OCI-M2 (cell line): Measurements from ENCODE around the gene TBC1D9B.

ENCODE experiments used
- DNase-seq: peaks from one replicate; lab custom pipeline; 2025; ENCODE audit not compliant: unreplicated experiment; lab: John Stamatoyannopoulos, UW

Gene TBC1D9B

GRCh38 chr5:179822059-179822432, 85.7 kb downstream of the TBC1D9B start:
- no peak for DNase-seq

DNA sequence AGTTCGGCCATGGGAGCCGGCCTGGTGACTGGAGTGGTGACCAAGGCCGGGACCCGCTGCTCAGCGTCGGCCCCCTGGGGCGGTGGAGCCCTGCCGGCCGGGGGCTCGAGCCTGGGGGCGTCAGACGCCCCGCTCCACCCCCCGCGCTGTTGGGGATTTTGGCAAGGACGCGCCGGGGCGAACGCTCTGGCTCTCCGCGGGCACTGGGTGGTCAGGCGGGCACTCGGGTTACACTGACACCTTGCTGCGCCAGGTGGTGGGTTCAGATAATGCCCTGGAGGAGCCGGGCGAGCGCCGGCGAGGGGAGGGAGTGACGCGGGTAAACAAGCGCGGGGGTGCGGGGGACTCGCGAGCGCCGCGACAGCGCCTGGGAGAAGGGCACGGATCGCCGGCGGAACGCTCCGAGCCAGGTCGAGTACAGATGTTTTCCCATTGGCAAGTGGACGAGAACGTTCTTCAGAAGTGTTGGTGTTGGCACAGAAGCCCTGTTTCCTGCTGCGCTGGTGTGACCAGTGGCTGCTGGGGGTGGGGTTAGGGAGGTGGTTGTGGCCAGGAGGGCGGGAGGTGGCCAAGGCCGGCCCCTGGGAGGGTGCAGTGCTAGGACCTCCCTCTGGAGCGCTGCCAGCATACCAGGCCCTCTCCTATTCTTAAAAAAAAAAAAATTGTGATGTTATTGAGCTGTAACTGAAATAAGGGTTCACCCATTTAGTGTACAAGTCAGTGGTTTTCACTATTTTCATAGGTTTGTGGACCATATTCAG, 86.2 kb downstream of the TBC1D9B start:
- peak; percentile 19 for DNase-seq

DNA sequence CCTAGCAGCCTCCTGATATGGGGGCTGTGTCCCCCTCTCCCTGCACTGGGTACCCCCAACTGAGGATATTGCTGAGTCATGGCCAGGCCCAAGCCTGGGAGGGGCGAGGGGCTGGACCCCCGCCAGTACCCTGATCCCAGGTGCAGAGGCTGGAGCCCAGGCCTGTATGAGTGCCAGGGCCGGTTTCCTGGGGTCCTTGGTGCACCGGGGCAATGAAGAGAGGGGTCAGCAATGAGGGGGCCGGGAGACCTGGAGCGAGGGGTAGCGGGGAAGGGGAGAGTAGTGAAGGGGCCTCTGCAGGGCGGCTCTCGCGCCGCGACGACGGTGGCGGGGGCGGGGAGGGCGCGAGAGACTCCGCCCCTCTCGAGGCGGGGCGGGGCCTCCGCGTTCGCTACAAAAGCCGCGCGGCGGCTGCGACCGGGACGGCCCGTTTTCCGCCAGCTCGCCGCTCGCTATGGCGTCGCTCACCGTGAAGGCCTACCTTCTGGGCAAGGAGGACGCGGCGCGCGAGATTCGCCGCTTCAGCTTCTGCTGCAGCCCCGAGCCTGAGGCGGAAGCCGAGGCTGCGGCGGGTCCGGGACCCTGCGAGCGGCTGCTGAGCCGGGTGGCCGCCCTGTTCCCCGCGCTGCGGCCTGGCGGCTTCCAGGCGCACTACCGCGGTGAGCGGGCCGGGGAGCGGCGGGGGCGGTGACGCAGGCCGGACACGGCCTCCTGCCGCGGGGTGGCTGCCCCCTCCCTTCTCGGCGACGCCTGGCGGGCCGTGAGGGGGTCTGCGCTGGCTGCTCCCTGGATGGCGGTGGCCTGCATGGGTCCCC, 87.0 kb downstream of the TBC1D9B start, which contains the start of gene SQSTM1:
SQSTM1 (plus strand) TSS at position 423 of the 815 bp plus-strand sequence; CDS start at position 455, 32 bp downstream.
- no peak for DNase-seq

DNA sequence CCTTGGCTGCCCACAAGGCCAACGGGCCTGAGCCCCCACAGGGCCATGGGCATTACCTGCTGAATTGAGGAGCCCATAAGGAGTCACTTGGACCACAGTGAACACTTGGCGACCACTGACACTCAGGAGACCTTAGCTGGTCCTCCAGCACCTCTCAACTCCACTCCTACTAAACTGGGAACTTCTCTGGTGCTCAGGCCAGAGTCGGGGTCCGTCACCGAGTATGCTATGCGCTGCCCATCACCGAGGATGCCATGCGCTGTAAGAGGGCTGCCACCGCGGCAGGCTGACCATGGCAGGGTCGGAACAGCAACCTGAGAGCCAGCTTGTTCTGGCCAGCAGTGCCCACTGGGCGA, 87.6 kb downstream of the TBC1D9B start:
- no peak for DNase-seq

- no peak for DNase-seq
Observed at GRCh38 chr5:179819296-179820126, 88.2 kb downstream of the TBC1D9B start.

DNA sequence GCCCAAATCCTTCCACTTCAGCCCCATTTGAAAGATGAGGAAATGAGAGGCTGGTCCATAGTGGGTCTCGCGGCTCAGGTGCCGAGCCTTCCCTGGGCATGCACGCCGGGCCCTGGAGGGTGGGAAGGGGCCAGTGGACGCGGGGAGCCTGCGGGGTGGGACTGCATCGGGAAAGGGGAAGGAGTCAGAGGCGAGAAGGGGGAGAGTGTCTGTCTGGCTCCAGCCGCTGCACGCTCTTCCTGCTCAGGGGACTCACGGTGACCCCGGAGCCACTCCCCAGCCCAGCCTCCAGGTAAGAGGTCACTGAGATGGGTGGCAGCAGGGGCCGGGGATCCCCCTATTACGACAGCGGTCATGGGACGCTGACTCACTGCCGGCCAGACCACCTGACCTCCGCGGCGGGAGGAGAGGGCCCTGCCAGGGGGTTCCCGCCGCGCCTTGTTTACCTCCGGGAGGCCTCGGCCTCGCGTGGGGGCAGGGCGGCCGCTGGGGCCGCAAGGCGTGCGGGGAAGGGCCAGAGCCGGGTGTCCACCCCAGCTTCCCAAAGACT, 88.9 kb downstream of the TBC1D9B start:
- no peak for DNase-seq

DNA sequence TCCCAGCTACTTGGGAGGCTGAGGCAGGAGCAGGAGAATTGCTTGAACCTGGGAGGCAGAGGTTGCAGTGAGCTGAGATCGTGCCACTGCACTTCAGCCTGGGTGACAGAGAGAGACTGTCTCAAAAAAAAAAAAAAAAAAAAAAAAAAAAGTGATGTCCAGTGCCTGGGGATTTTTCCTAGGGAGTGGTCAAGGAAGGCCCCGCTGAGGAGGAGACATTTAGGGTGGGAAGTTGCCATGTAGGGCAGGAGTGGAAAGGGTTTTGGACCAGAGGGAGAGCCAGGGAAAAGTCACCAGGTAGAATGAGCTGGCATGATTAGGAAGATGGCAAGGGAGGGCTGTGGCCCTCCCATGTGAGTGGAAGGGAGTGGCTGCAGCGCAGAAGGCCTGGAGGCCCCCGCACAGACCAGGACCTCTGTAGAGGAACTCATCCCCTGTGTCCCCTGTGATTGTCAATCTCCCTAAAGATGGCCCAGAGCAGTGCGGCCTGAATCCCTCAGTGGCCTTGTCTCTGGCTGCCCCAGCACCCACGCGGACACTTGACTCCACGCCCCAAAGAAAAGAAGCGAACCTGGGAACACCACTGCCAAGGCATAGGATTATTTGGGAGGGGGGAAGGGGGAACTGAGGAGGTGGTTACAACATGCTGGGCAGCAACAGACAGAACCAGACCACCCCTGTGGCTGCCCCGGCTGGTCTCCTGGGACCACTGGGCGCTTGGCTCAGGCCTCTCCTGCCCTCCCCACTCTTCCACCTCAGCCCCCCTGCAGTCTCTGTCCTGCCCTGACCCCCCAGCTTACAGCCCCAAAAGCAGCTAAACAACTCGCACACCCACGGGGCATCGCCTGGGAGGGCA, 89.6 kb downstream of the TBC1D9B start:
- no peak for DNase-seq

- DNase-seq: no peak
Observed at GRCh38 chr5:179817470-179817840, 90.2 kb downstream of the TBC1D9B start.

DNA sequence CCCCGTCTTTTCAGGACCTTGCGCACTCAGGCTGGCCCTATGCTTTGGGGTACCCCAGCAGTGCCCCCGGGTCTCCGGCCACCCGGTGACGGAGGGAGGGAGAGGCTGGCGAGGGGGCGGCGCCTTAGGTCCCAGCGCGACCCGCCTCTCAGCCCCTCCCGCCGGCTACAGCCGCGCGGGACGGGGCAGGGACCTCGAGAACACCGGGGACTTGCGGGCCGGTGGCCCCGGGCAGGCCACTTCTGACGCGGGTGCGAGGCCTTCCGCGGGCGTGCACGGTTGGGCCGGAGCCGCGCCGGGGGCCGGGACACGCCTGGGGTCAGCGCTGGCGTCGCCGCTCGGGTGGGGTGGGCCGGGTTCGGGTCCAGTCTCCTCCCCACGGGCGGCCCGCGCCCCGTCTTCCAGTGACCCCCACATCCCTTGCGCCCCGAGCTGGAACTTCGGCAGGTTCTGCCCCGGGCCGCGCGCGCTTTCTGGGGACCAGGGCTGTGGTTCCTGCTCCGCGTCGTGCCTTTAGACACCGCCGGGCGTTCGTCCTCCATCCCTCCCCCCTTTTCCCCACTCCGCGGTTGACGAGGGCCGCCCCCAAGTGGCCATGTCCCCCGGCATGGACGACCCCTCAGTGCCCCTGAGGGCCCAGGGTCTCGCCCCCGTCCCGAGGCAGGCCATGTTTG, 90.8 kb downstream of the TBC1D9B start:
- no peak for DNase-seq

DNA sequence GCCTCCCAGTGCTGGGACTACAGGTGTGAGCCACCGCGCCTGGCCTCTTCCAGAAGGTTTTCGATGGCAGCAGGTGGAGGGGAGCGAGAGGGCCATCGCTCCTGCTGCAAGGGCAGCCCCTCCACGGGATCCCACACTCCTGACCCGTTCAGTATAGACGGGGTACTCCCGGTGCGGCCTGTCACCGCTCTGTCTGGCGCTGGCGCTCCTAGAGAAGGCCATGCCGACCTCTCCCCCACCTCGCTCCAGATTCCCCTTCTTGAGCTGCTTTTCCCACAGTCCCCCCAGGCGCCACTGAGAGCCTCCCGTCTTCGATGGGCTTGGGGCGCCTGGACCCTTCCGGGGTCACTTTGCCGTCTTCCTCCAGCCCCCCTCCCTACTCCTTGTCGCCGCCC, 91.3 kb downstream of the TBC1D9B start:
- DNase-seq: no peak

DNA sequence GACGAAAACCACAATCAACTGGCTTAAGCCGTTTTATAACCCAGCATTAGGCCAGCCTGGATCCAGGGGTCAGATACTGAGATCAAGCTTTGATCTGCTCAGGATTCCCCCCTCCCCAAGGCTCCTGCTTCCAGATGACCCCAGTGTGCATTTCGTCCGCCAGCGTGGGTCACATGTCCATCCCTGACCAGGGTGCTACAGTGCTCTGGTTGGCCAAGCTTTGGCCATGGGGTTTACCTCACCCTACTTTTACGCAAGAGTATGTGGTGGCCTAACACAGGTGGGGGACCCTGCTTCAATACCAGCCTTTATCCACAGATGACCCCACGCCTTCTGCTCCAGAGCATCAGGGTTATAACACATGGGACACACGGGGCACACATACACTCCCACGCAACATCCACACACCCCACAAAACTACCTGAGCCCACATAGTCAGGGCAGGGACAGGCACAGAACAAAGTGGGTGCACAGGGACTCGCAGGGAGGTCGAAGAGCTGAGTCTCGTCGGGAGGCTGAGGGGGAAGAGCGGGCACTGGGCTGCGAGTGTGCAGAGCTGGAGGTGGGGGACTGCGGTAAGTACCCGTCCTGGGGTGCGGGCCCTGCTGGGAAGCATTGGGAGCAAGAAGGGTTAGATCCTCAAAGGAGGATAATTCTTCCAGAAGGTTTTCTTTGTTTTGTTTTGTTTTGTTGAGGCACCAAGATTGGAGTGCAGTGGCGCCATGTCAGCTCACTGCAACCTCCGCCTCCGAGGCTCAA, 92.0 kb downstream of the TBC1D9B start:
- DNase-seq: no peak

DNA sequence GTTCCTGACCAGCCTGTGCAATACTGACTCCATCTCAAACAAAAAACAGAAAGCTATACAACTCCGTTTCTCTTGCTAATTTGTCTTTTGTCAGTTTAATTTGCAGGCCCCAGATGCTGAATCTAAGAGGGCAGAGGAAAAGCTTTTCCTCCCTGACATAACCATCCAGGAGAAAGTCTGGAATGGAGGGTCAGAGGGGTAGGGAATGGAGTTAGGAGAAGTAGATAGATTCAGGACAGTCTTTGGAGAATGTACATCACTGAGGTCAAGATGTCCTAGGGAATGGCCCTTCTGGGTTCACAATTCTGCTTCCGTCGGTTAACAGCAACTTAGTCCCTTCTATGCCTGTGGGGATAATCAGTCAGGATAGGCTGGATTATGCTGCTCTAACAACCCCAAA, 93.6 kb downstream of the TBC1D9B start:
- no peak for DNase-seq

DNA sequence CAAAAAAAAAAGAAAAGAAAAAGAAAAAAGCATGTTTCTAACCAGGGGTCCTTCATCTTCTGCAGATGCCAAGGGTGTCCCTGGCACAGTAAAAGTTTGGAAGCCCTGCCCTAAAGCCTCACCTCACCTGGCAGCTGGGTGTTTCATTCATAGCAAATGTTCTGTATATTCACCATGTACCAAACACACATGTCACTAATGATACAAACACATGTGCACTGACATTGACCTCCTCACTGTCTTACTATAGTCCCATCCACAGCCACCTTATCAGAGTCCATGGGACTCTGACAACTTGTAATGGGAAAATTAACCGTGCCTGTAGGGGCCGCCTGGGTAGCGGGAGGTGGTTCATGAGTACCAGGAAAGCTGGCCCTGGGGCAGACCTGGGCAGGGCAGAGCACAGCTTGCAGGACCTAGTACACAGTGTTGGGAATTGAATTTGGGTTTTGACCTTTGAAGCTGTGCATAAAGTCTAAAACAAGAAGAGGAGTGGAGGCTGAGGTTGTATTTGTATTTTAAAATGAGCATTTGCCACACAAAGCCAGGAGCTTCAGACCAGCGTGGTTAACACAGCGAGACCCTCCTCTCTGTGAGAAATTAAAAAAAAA, 94.6 kb downstream of the TBC1D9B start:
- DNase-seq: no peak

GRCh38 chr5:179812135-179812825, 95.4 kb downstream of the TBC1D9B start:
- no peak for DNase-seq
